K562 (cell line): ENCODE data around the gene OSM.

Experiments used
- POLR2A ChIP-seq: fragments of 450-650 bp; conservative IDR thresholded peaks from 2 replicates; pipeline ENCODE4 v1.6.1; 2016
- STAT6 ChIP-seq: sonication (generic); formaldehyde crosslinking; IDR thresholded peaks from 2 replicates; pipeline ENCODE4 v1.8.1; 2023; ENCODE audit warnings: mild to moderate bottlenecking, missing genetic modification reagents
- ZNF184 ChIP-seq: sonication (generic); formaldehyde crosslinking; IDR thresholded peaks from 2 replicates; pipeline ENCODE4 v1.5.0; 2020; ENCODE audit warnings: missing genetic modification reagents

DNA sequence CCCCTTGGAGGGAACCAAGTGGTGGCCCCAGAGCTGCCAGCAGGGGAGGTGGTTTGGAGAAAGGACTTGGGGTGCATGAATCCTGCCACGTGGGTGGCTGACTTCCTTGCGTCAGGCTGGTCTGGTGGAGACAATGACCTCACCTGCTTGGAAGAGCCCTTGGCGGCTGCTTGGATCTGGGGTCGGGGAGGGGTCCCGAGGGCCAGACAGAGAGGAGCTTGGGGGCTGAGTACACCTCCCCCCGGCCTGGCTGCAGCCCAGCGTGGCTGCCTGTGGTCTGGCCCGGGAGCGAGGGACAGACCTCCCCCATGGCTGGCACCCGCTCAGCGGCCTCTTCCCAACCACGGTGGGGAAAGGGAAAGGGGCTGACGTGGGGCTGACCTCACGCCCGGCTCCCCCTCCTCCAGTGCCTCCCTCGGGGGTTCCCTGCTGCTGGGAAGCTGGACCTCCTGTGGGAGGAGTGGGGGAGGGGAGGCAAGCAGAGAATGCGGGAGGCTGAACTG, 33.9 kb downstream of the OSM start:
- TF ChIP-seq ZNF184 (CRISPR knock-in tag) (no peak), STAT6 (CRISPR knock-in tag) (no peak), POLR2A (no peak)
